GM12892 (cell line): ENCODE results near the gene ZBTB38.

Experiments
- POLR2A ChIP-seq: IDR thresholded peaks from 2 replicates; pipeline ENCODE4 v1.6.1; 2011; ENCODE audit warnings: low read depth, low read length, control low read depth
- POLR2AphosphoS5 ChIP-seq: IDR thresholded peaks from 2 replicates; pipeline ENCODE4 v1.6.1; 2011; ENCODE audit warnings: low read depth, low read length, control low read depth

- TF ChIP-seq POLR2AphosphoS5 (no peak), POLR2A (no peak)
Measured at GRCh38 chr3:141360888-141361598, 7.3 kb upstream of the ZBTB38 start.
